ENCODE results near the gene ZNF35. TPM values are rescaled to one million over a fixed set of nuclear protein-coding genes. Genes with fewer than 3 reads are reported as not detected.

Gene ZNF35
- total and polyA plus RNA-seq, 5 experiments from 2014 or later = 0.41 to 3.9 (median 1.2) TPM

Other genes starting within 250 kb of the ZNF35 start
- gene ZNF445, start 171.1 kb upstream of the ZNF35 start, total RNA-seq = 10 to 100 TPM; 31.1 to 32.2 TPM
- gene ZNF445, start 171.1 kb upstream of the ZNF35 start, polyA plus RNA-seq = 1 to 10 TPM; 2.8 to 3.3 (median 3.0) TPM
- gene ZKSCAN7, start 93.5 kb upstream of the ZNF35 start, total RNA-seq = 10 to 100 TPM in 1 of 2 experiments, 1 to 10 TPM in 1; 6.7 to 10.5 TPM
- 1 to 10 TPM; 2.6 to 5.9 (median 5.1) TPM for gene ZKSCAN7, start 93.5 kb upstream of the ZNF35 start, polyA plus RNA-seq
- gene ZNF660, start 63.8 kb upstream of the ZNF35 start, total RNA-seq = 1 to 10 TPM; 1.7 to 1.9 TPM
- gene ZNF660, start 63.8 kb upstream of the ZNF35 start, polyA plus RNA-seq = under 1 TPM in 2 of 3 donors, not detected in 1; 0.28 to 0.99 TPM
- 10 to 100 TPM; 16.1 to 17.2 TPM for gene ZNF197, start 23.7 kb upstream of the ZNF35 start, total RNA-seq
- 1 to 10 TPM; 3.2 to 6.8 (median 4.2) TPM for gene ZNF197, start 23.7 kb upstream of the ZNF35 start, polyA plus RNA-seq
- 1 to 10 TPM; 6.0 to 6.1 TPM for gene ZNF502, start 63.9 kb downstream of the ZNF35 start, total RNA-seq
- 1 to 10 TPM; 2.3 to 3.4 (median 2.4) TPM for gene ZNF502, start 63.9 kb downstream of the ZNF35 start, polyA plus RNA-seq
- gene ZNF501, start 80.9 kb downstream of the ZNF35 start, total RNA-seq = 1 to 10 TPM; 3.9 to 4.5 TPM
- 1 to 10 TPM; 1.6 to 2.3 (median 2.2) TPM for gene ZNF501, start 80.9 kb downstream of the ZNF35 start, polyA plus RNA-seq
- 10 to 100 TPM; 39.8 to 50.0 TPM for gene KIAA1143, start 112.9 kb downstream of the ZNF35 start, total RNA-seq
- 10 to 100 TPM; 24.1 to 34.9 (median 30.6) TPM for gene KIAA1143, start 112.9 kb downstream of the ZNF35 start, polyA plus RNA-seq
- under 1 TPM; 0.30 to 0.57 TPM for gene KIF15, start 113.1 kb downstream of the ZNF35 start, total RNA-seq
- under 1 TPM in 1 of 3 donors, not detected in 2; 0.08 TPM for gene KIF15, start 113.1 kb downstream of the ZNF35 start, polyA plus RNA-seq
- gene TMEM42, start 213.2 kb downstream of the ZNF35 start, total RNA-seq = 10 to 100 TPM; 22.8 to 25.9 TPM
- 10 to 100 TPM; 51.8 to 74.2 (median 51.9) TPM for gene TMEM42, start 213.2 kb downstream of the ZNF35 start, polyA plus RNA-seq
- gene TGM4, start 225.9 kb downstream of the ZNF35 start, total RNA-seq = not detected
- under 1 TPM in 1 of 3 donors, not detected in 2; 0.05 TPM for gene TGM4, start 225.9 kb downstream of the ZNF35 start, polyA plus RNA-seq

All from naive thymus-derived CD8-positive, alpha-beta T cell (primary cell).